ENCODE measurements around the gene RAF1. TPM values are rescaled to one million over a fixed set of nuclear protein-coding genes. Genes with fewer than 3 reads are reported as not detected.

Gene RAF1
- total and polyA plus RNA-seq, 2 of the 8 experiments (the other 6 are each of a cell fraction or from before 2014, with no cell fraction given) = 103 to 118 TPM

DNA sequence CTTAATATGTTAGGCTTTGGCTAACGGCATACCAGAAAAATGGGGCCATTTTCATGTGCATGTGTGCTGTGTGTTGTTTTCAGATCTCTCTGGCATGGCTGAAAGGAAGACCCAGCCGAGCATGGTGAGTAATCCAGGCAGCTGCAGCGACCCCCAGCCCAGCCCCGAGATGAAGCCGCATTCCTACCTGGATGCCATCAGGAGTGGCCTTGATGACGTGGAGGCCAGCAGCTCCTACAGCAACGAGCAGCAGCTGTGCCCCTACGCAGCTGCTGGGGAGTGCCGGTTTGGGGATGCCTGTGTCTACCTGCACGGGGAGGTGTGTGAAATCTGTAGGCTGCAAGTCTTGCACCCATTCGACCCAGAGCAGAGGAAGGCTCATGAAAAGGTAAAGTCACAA, 91.9 kb downstream of the RAF1 start:
- CTCF ChIA-PET (ENCODE audit: partially characterized antibody) = interaction anchor here (1.6 to 2.5 kb wide), 2 partner anchors 9 to 30 kb away, joined by 3 to 6 read pairs; no protein-coding TSS in a partner anchor

More for the DNA sequence above, 91.9 kb downstream of the RAF1 start:
- H2BK12ac ChIP-seq (ENCODE audit: low read depth, low read length) = no peak overlapping the region
- no peak overlapping the region for H2AK5ac ChIP-seq (ENCODE audit: low read depth, low read length)
- no peak overlapping the region for H2BK20ac ChIP-seq (ENCODE audit: low read length)
- no peak overlapping the region for H3K9ac ChIP-seq (replicated peaks in 1 of 4; ENCODE audit: extremely low read depth in 1 of 4, low read depth in 3 of 4, low read length in 3 of 4)
- H2BK5ac ChIP-seq (ENCODE audit: low read depth, low read length) = no peak overlapping the region
- no peaks in the 10 kb centered on the region for H3K27me3 ChIP-seq (replicated peaks in 1 of 4; ENCODE audit: control insufficient read depth in 3 of 4, extremely low read depth in 1 of 4, insufficient read depth in 3 of 4, low read length in 3 of 4)
- peaks cover 4 to 8% of the 10 kb centered on the region in 2 experiments for H4K20me1 ChIP-seq (replicated peaks in 1 of 2; ENCODE audit: control insufficient read depth in 1 of 2, insufficient read depth in 2 of 2, low read length in 2 of 2)
- H4K8ac ChIP-seq (ENCODE audit: extremely low read depth, insufficient read depth, low read length) = no peak overlapping the region
- no peak overlapping the region for H2AFZ ChIP-seq (ENCODE audit: low read length)
- 88% methylated on average over 11 of the region's 11 CpGs; no CpG with 5 or more reads in 1 of the 2 experiments for WGBS, 2 experiments (ENCODE audit: extremely low coverage in 1 of 2, insufficient coverage in 1 of 2, insufficient read length in 1 of 2, insufficient replicate concordance in 2 of 2, low coverage in 1 of 2, low lambda C conversion rate in 2 of 2, missing lambda C conversion rate in 1 of 2)
- H3K18ac ChIP-seq (ENCODE audit: extremely low read depth, low read length) = no peak overlapping the region
- no peak overlapping the region for H3K4me2 ChIP-seq (ENCODE audit: insufficient read depth in 1 of 2, low read depth in 2 of 2, low read length in 2 of 2)
- H3K23me2 ChIP-seq (ENCODE audit: low read depth, low read length) = no peaks in the 10 kb centered on the region; the same call in 1 of the 2 replicates
- no peak overlapping the region for H2BK120ac ChIP-seq (replicated peaks; ENCODE audit: low read depth, low read length)
- H3K79me1 ChIP-seq (ENCODE audit: low read depth, low read length) = peaks cover 5% of the 10 kb centered on the region; the same call in 1 of the 2 replicates
- no peaks in the 10 kb centered on the region for H3K9me3 ChIP-seq (ENCODE audit: insufficient read depth in 2 of 2, low read depth in 1 of 2, low read length in 1 of 2)
- FAIRE-seq (no peak), DNase-seq (ENCODE audit: low read depth in 1 of 2, low spot score in 2 of 2) (no peak)
- POLR2A ChIA-PET (ENCODE audit: partially characterized antibody) = no interaction called here
- no peak overlapping the region for H3K23ac ChIP-seq (ENCODE audit: insufficient read length)
- no peaks in the 10 kb centered on the region for H3K4me1 ChIP-seq (replicated peaks in 1 of 4; ENCODE audit: control insufficient read depth in 3 of 4, insufficient read depth in 4 of 4, low read length in 3 of 4)
- no peak overlapping the region for H2BK15ac ChIP-seq (ENCODE audit: low read length)
- no peak overlapping the region for H3K27ac ChIP-seq (ENCODE audit: low read depth, low read length)
- H3K4ac ChIP-seq (replicated peaks; ENCODE audit: insufficient read length, low read depth, low read length) = no peak overlapping the region
- H4K91ac ChIP-seq (replicated peaks; ENCODE audit: insufficient read length, low read length) = no peak overlapping the region
- TF ChIP-seq RFX5 (IDR thresholded peaks at IDR 0.05; ENCODE audit: borderline replicate concordance, low read depth, low read length) (no peak), TCF12 (IDR thresholded peaks at IDR 0.05; ENCODE audit: low read depth, low read length) (no peak), SIRT6 (IDR thresholded peaks at IDR 0.05; ENCODE audit: low read length) (no peak), JUND (IDR thresholded peaks at IDR 0.05; ENCODE audit: low read length) (no peak), HDAC6 (IDR thresholded peaks at IDR 0.05; ENCODE audit: low read depth, low read length) (no peak), ZNF274 (IDR thresholded peaks at IDR 0.05; ENCODE audit: borderline replicate concordance, extremely low read depth, low read length) (no peak)
- no peak overlapping the region for H3K4me3 ChIP-seq (ENCODE audit: extremely low read depth in 1 of 4, insufficient read depth in 2 of 4, low read depth in 3 of 4, low read length in 4 of 4)
- H3K56ac ChIP-seq (replicated peaks; ENCODE audit: insufficient read length, low read depth, low read length) = no peak overlapping the region
- no peak overlapping the region for H3K14ac ChIP-seq (ENCODE audit: insufficient read length)
- no peak overlapping the region for H4K5ac ChIP-seq (ENCODE audit: insufficient read length, low read depth, low read length)
- peaks cover 0 to 17% of the 10 kb centered on the region in 2 experiments; a peak in 2 of 4 replicates for H3K79me2 ChIP-seq (ENCODE audit: control insufficient read depth in 1 of 2, insufficient read depth in 2 of 2, low read length in 2 of 2)
- H3K36me3 ChIP-seq (ENCODE audit: control insufficient read depth in 2 of 4, insufficient read depth in 4 of 4, low read length in 3 of 4) = peaks cover 20 to 68% (median 51%) of the 10 kb centered on the region in 4 experiments; a peak in 7 of 8 replicates
